ENCODE results near the gene MXD1. TPM values are rescaled to one million over a fixed set of nuclear protein-coding genes. Genes with fewer than 3 reads are reported as not detected.

Gene MXD1
- total and polyA plus RNA-seq, 2 donors (not counting 3 experiments of a cell fraction or from before 2014, with no cell fraction given): 6.7 to 10.6 TPM

DNA sequence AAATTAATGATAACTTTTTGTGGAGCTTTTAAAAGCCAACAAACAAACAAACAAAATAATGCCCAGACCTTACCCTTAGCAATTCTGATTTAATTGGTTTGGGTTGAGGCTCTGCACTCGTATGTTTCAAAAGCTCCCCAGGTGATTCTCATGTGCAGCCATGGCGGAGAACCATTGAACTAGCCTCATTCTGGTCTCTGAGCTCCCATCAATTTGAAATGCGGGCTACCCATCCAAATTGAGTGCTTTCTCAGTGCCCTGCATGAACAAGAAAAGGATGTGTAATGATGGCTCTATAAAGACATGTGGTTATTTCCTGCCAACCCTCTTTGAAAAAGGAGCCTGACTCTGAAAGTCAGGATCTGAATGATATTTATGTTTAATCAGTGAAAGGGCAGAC is 8.2 kb downstream of the MXD1 start:
- Histone ChIP-seq H3K9me3 (replicated peaks; ENCODE audit: control insufficient read depth, insufficient read depth, low read length) (no peaks in the 10 kb centered on the region), H3K79me2 (ENCODE audit: control insufficient read depth, insufficient read depth, low read length) (no peaks in the 10 kb centered on the region), H2AFZ (ENCODE audit: low read depth, low read length) (no peak overlapping the region), H3K9me1 (replicated peaks; ENCODE audit: control insufficient read depth, extremely low read depth, insufficient read depth, low read length) (no peaks in the 10 kb centered on the region), H3K9ac (replicated peaks; ENCODE audit: extremely low read depth, insufficient read depth, low read length) (no peak overlapping the region), H4K20me1 (replicated peaks; ENCODE audit: control insufficient read depth, extremely low read depth, insufficient read depth, low read length) (no peaks in the 10 kb centered on the region), H3K36me3 (ENCODE audit: control insufficient read depth in 2 of 2, extremely low read depth in 1 of 2, insufficient read depth in 2 of 2, low read length in 2 of 2) (peaks cover 0 to 11% of the 10 kb centered on the region in 2 experiments), H3K27me3 (ENCODE audit: control insufficient read depth in 2 of 2, insufficient read depth in 2 of 2, low read length in 2 of 2) (no peaks in the 10 kb centered on the region), H3K4me3 (replicated peaks in 1 of 3; ENCODE audit: insufficient read depth in 1 of 3, low read depth in 1 of 3, low read length in 3 of 3) (no peak overlapping the region), H3K4me1 (ENCODE audit: control insufficient read depth, extremely low read depth, insufficient read depth, low read length) (peaks cover 7% of the 10 kb centered on the region), H3K27ac (ENCODE audit: insufficient read depth, low read depth, low read length) (no peak overlapping the region), H3K4me2 (ENCODE audit: insufficient read depth, low read length) (no peak overlapping the region)
- no peak for TF ChIP-seq MAX (IDR thresholded peaks at IDR 0.05; ENCODE audit: insufficient read depth, insufficient read length)
- no peak for TF ChIP-seq POLR2AphosphoS5 (IDR thresholded peaks at IDR 0.05; ENCODE audit: insufficient read depth, low read depth, low read length)
- TF ChIP-seq POLR2A (IDR thresholded peaks at IDR 0.05; ENCODE audit: low read depth, low read length): no peak
- TF ChIP-seq EZH2 (IDR thresholded peaks at IDR 0.05; ENCODE audit: borderline replicate concordance, low read depth, low read length, severe bottlenecking): no peak
- no peak for TF ChIP-seq CTCF (IDR thresholded peaks at IDR 0.05; ENCODE audit: extremely low read depth in 1 of 2, insufficient read depth in 1 of 2, low read depth in 1 of 2, low read length in 2 of 2)
- TF ChIP-seq FOS (IDR thresholded peaks at IDR 0.05; ENCODE audit: borderline replicate concordance, insufficient read depth, low read length): no peak
- TF ChIP-seq JUN (IDR thresholded peaks at IDR 0.05; ENCODE audit: borderline replicate concordance, insufficient read depth, insufficient read length, low read depth): no peak
- dilution Hi-C loops (cut with MboI; ENCODE audit: extremely low pct_ligation_motif_present, low sequenced_read_pairs) (no loop called here), intact Hi-C loops (cut with micrococcal nuclease) (no loop called here)
- CTCF ChIA-PET: interaction anchor here (1.1 to 1.3 kb wide), 4 partner anchors 11 to 148 kb away, joined by 3 to 6 read pairs (median 4); no protein-coding TSS in a partner anchor
- BruUV-seq (replicated peaks): no TSS peak
- FAIRE-seq: no peak
- DNase-seq (ENCODE audit: low read depth, low spot score): no peak
- POLR2A ChIA-PET: interaction anchor here (0.8 kb wide), 1 partner anchor 9 kb away, joined by 3 read pairs; no protein-coding TSS in a partner anchor

Data from endothelial cell of umbilical vein (primary cell).